HG02884 (cell line): Measurements from ENCODE around the gene JAG2.

Experiments used
- ATAC-seq: cut with Tn5 transposase; IDR thresholded peaks from one replicate; pipeline ENCODE4 v1.9.1; 2021; ENCODE audit warnings: mild to moderate bottlenecking, moderate library complexity; ENCODE audit not compliant: unreplicated experiment

JAG2 gene

GRCh38 chr14:105203701-105204100 lies 35.1 kb upstream of the JAG2 start:
- no peak for ATAC-seq

- ATAC-seq = no peak
Observed at GRCh38 chr14:105203057-105203531, 34.5 kb upstream of the JAG2 start.

- ATAC-seq = no peak
Observed at GRCh38 chr14:105201925-105202513, 33.4 kb upstream of the JAG2 start.

GRCh38 chr14:105201156-105201924 lies 32.8 kb upstream of the JAG2 start:
- no peak for ATAC-seq

GRCh38 chr14:105200641-105201040 lies 32.1 kb upstream of the JAG2 start:
- ATAC-seq = no peak

- ATAC-seq = no peak
Observed at GRCh38 chr14:105200074-105200473, 31.5 kb upstream of the JAG2 start.

GRCh38 chr14:105199093-105199492 lies 30.5 kb upstream of the JAG2 start:
- ATAC-seq = no peak

GRCh38 chr14:105198588-105198987 lies 30.0 kb upstream of the JAG2 start:
- ATAC-seq = no peak

GRCh38 chr14:105197211-105197641 lies 28.6 kb upstream of the JAG2 start:
- ATAC-seq = no peak

- ATAC-seq = no peak
Observed at GRCh38 chr14:105196265-105196960, 27.8 kb upstream of the JAG2 start.

- ATAC-seq = no peak
Observed at GRCh38 chr14:105195522-105196264, 27.1 kb upstream of the JAG2 start.

GRCh38 chr14:105195051-105195450 lies 26.5 kb upstream of the JAG2 start:
- no peak for ATAC-seq

- ATAC-seq = no peak
Observed at GRCh38 chr14:105193916-105194782, 25.6 kb upstream of the JAG2 start.

- ATAC-seq = no peak
Observed at GRCh38 chr14:105192866-105193731, 24.5 kb upstream of the JAG2 start.

- ATAC-seq = no peak
Observed at GRCh38 chr14:105187935-105188524, 19.5 kb upstream of the JAG2 start.

GRCh38 chr14:105187116-105187515 lies 18.5 kb upstream of the JAG2 start:
- ATAC-seq = no peak

- ATAC-seq = no peak
Observed at GRCh38 chr14:105185973-105186372, 17.4 kb upstream of the JAG2 start.

- ATAC-seq = no peak
Observed at GRCh38 chr14:105185001-105185400, 16.4 kb upstream of the JAG2 start.

GRCh38 chr14:105184461-105184860 lies 15.9 kb upstream of the JAG2 start:
- ATAC-seq = no peak
